ENCODE data around the gene SCUBE1.

GRCh38 chr22:43171607-43172006 lies 171.6 kb downstream of the SCUBE1 start:
- TF ChIP-seq CTCF (IDR thresholded peaks at IDR 0.05) (no peak), POLR2AphosphoS5 (IDR thresholded peaks at IDR 0.05; ENCODE audit: low read depth, low read length) (no peak), REST (IDR thresholded peaks at IDR 0.05; ENCODE audit: insufficient read depth in 1 of 2, low read depth in 2 of 2, low read length in 1 of 2) (no peak), TCF7L2 (IDR thresholded peaks at IDR 0.05; ENCODE audit: low read depth, low read length) (no peak)
